ENCODE measurements around the gene CD58. TPM values are rescaled to one million over a fixed set of nuclear protein-coding genes. Genes with fewer than 3 reads are reported as not detected.
A peak's percentile ranks its signal among the peaks of the same experiment; 100 is the strongest.

CD58 gene
- total and polyA plus RNA-seq, 11 donors: 19.6 to 45.8 (median 30.8) TPM

DNA sequence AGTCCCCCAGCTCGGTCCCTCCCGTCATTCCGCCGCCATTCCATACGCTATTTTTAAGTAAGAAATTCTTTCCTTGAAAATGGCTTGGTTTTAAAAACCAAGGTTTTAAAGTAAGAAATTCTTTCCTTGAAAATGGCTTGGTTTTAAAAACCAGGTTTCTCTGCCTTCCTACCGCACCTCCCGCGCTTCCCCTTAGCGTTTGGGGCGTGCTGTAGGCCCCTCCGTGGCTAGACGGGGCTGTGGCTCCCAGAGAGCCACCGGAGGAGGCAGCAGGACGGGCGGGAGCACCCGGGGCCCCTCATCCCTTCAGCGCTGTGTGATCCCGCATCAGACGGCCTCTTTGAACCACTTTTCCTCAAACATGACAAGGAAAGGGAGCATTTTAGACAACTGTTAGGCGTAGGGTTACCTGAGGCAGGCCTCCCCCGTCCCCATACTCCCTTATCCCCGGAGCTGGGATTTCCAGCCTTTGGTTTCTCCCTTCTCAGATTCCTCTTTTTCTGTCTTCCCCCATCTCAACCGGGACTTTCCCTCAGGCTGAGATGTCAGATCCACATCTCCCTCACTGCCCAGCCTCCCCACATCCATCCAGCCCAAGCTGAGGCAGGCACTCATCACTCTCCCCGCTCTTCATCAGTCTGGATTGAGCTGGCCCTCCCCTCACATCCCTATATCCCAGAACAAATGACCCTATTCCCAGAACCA is 541 bp upstream of the CD58 start:
- ATAC-seq: peak in 1 of 4 donors; percentile 19
- no peaks in the 10 kb centered on the region for H3K27me3 ChIP-seq
- 19 to 24% (median 22%) methylated on average over 24 of the region's 24 CpGs for WGBS, 4 donors
- H3K27ac ChIP-seq: peak overlapping the region; percentile 98 to 100 (median 99)
- peaks cover 3 to 78% (median 45%) of the 10 kb centered on the region in 12 donors for H3K4me1 ChIP-seq
- H3K9me3 ChIP-seq: no peaks in the 10 kb centered on the region
- peaks cover 0 to 2% (median 0%) of the 10 kb centered on the region in 9 donors for H3K36me3 ChIP-seq
- DNase-seq: no peak
- intact Hi-C loops (cut with DNase I): loop anchor here in 9 of 10 donors (1.0 to 10.0 kb wide), 9 partner anchors 25 to 491 kb away; partner anchors contain the start of genes ATP1A1 (in 2 of the 9), IGSF3 (in 1 of the 9) and TTF2 (in 1 of the 9)
- TF ChIP-seq, protein P1, sequence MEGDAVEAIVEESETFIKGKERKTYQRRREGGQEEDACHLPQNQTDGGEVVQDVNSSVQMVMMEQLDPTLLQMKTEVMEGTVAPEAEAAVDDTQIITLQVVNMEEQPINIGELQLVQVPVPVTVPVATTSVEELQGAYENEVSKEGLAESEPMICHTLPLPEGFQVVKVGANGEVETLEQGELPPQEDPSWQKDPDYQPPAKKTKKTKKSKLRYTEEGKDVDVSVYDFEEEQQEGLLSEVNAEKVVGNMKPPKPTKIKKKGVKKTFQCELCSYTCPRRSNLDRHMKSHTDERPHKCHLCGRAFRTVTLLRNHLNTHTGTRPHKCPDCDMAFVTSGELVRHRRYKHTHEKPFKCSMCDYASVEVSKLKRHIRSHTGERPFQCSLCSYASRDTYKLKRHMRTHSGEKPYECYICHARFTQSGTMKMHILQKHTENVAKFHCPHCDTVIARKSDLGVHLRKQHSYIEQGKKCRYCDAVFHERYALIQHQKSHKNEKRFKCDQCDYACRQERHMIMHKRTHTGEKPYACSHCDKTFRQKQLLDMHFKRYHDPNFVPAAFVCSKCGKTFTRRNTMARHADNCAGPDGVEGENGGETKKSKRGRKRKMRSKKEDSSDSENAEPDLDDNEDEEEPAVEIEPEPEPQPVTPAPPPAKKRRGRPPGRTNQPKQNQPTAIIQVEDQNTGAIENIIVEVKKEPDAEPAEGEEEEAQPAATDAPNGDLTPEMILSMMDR (IDR thresholded peaks at IDR 0.05): no peak
- no peak for TF ChIP-seq POLR2A (IDR thresholded peaks at IDR 0.05)
- peak overlapping the region; percentile 79 to 99 (median 92) for H3K4me3 ChIP-seq

DNA sequence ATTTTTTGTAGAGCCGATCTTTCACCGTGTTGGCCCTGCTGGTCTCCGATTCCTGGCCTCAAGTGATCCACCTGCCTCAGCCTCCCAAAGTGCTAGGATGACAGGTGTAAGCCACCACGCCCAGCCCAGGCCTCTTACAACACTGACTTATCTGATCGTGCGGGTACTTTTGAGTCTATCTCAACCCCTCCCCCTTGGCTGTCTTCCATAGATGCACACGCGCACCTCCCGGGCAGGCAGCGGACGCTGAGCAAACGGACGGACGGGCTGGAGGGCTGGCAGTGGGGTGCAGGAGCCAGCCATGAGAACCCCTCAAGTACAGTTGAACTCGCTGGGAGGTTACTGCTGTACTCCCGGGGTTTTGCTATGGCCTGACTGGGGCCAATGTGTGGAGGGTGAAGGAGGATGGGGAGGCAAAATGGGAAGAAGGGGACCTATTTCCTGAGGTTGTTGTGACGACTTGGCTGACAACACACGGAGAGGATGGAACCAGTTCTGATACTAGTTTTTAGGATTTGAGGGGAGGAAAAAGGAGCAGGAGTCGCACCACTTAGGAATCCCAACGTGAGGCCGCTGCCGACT is 959 bp downstream of the CD58 start:
- DNase-seq (peak; percentile 42 to 70 (median 63)), ATAC-seq (peak in 3 of 4 donors; percentile 3 to 10 (median 6))
- no peaks in the 10 kb centered on the region for H3K36me3 ChIP-seq
- TF ChIP-seq POLR2A (IDR thresholded peaks at IDR 0.05): no peak
- TF ChIP-seq, protein P1 (IDR thresholded peaks at IDR 0.05): no peak
- WGBS, 4 donors: 20 to 29% (median 22%) methylated on average over 22 of the region's 22 CpGs
- intact Hi-C loops (cut with DNase I): loop anchor here (5.0 to 10.0 kb wide), 9 partner anchors 68 to 492 kb away; partner anchors contain the start of genes ATP1A1 (in 2 of the 10), IGSF3 (in 1 of the 10) and TTF2 (in 1 of the 10)
- no peaks in the 10 kb centered on the region for H3K27me3 ChIP-seq
- peak overlapping the region; percentile 79 to 99 (median 92) for H3K4me3 ChIP-seq
- no peaks in the 10 kb centered on the region for H3K9me3 ChIP-seq
- H3K27ac ChIP-seq: peak overlapping the region; percentile 98 to 100 (median 99)
- H3K4me1 ChIP-seq: peaks cover 3 to 87% (median 49%) of the 10 kb centered on the region in 12 donors

DNA sequence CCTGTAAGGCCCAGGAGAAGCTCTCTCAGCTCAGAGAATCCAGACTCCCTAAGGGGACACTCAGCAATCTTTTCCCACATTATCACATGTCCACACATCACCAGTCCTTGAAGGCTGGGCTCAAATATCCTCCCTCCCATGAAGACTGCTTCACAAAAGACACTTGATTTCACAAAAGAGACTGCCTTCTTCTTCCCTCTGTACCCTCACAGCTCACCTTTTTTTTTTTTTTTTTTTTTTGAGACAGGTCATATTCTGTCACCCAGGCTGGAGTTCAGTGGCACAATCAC is 1.5 kb downstream of the CD58 start:
- ATAC-seq: no peak
- Histone ChIP-seq H3K4me3 (peak overlapping the region in 10 of 12 donors; percentile 79 to 99 (median 92)), H3K4me1 (peaks cover 3 to 87% (median 48%) of the 10 kb centered on the region in 12 donors), H3K27me3 (no peaks in the 10 kb centered on the region), H3K27ac (peak overlapping the region in 7 of 12 donors; percentile 98 to 100 (median 99)), H3K36me3 (no peaks in the 10 kb centered on the region), H3K9me3 (peaks cover 0 to under 1% (median 0%) of the 10 kb centered on the region in 12 donors)
- TF ChIP-seq, protein P1 (IDR thresholded peaks at IDR 0.05): no peak
- TF ChIP-seq POLR2A (IDR thresholded peaks at IDR 0.05): no peak
- DNase-seq: no peak
- intact Hi-C loops (cut with DNase I): loop anchor here in 1 of 10 donors (10.0 kb wide), 1 partner anchor 345 kb away; no protein-coding TSS in a partner anchor
